Vagina (tissue), 2 donors: Measurements from ENCODE around the gene NDUFS7. TPM values are rescaled to one million over a fixed set of nuclear protein-coding genes. Genes with fewer than 3 reads are reported as not detected.

ENCODE experiments used
- DNase-seq, 2 donors: peaks; one replicate each; pipeline ENCODE4 v3.0.0-alpha.2; 2017; ENCODE audit errors: extremely low spot score in 2 of 2
- H3K27ac ChIP-seq: fragments of 200-600 bp; sonication (generic); one replicate; pipeline ENCODE4 v1.5.1; 2019
- H3K27me3 ChIP-seq: fragments of 200-600 bp; sonication (generic); one replicate; pipeline ENCODE4 v1.5.1; 2019
- H3K36me3 ChIP-seq, 2 donors: fragments of 200-600 bp; sonication (generic); one replicate each; pipeline ENCODE4 v1.5.1; 2017 to 2019
- H3K4me1 ChIP-seq: fragments of 200-600 bp; sonication (generic); one replicate; pipeline ENCODE4 v1.5.1; 2019
- H3K4me3 ChIP-seq, 2 donors: fragments of 200-600 bp; sonication (generic); 1 replicate in 1 of 2; 2 replicates in 1 of 2; pipeline ENCODE4 v1.5.1; 2016 to 2019
- H3K9me3 ChIP-seq: fragments of 200-600 bp; sonication (generic); one replicate; pipeline ENCODE4 v1.5.1; 2019
- POLR2A ChIP-seq, 2 donors: fragments of 450-650 bp; IDR thresholded peaks; one replicate each; pipeline ENCODE4 v1.6.1; 2017; ENCODE audit warnings: antibody characterized with exemption in 2 of 2, mild to moderate bottlenecking in 2 of 2, moderate library complexity in 2 of 2
- POLR2AphosphoS5 ChIP-seq, 2 donors: sonication (generic); formaldehyde crosslinking; IDR thresholded peaks; one replicate each; pipeline ENCODE4 v1.9.0; 2017; ENCODE audit warnings: antibody characterized with exemption in 2 of 2, mild to moderate bottlenecking in 2 of 2, low read depth in 1 of 2; ENCODE audit not compliant: insufficient read depth in 1 of 2
- intact Hi-C: fragments of 100-400 bp; cut with DNase I; formaldehyde crosslinking; loops from one replicate; pipeline ENCODE4 v1.15.1; 2023
- total RNA-seq: library from RNA; depleted of rRNA; stranded (reverse); fragments of >200 nt; gene quantifications from one replicate; pipeline ENCODE4 v1.2.3, GENCODE V29; 2016
- TF ChIP-seq, protein P1 (sequence below), 3 experiments: fragments of 450-650 bp in 2 of 3; fragments of 200-600 bp in 1 of 3; sonication (generic) in 1 of 3; IDR thresholded peaks; one replicate each; pipeline ENCODE4 v1.5.1; 2017 to 2019; ENCODE audit warnings: antibody characterized with exemption in 3 of 3, mild to moderate bottlenecking in 2 of 3, moderate library complexity in 2 of 3

The NDUFS7 gene
- total RNA-seq, 1 donor from 2014 or later, result 141 TPM

DNA sequence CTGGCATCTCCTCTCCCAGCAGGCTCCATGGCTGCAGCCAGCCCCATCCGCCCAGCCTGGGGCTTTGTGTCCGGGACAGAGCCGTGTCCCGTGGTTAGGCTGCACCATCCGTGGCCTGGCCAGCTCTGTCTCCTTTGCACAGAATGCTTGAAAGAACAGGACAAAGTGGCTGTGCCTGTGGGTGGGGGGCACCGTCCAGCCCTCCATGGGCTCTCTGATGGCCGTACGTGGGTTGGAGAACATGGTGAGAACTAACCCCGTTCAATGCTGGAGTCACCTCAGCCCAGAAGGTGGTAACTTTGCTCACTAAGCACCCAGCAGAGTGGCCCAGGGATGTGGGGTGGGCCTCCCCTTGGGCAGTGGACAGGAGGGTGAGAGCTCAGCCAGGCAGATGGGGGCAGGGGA lies 57.3 kb downstream of the NDUFS7 start:
- DNase-seq, result no peak
- Histone ChIP-seq H3K36me3 (peaks cover 0 to 36% of the 10 kb centered on the region in 2 donors), H3K4me3 (no peak overlapping the region), H3K9me3 (no peaks in the 10 kb centered on the region), H3K27me3 (peaks cover 5% of the 10 kb centered on the region), H3K4me1 (peaks cover 49% of the 10 kb centered on the region), H3K27ac (no peak overlapping the region)
- TF ChIP-seq POLR2A (IDR thresholded peaks at IDR 0.05) (no peak), POLR2AphosphoS5 (IDR thresholded peaks at IDR 0.05; ENCODE audit: insufficient read depth in 1 of 2, low read depth in 1 of 2) (no peak)
- TF ChIP-seq, protein P1, sequence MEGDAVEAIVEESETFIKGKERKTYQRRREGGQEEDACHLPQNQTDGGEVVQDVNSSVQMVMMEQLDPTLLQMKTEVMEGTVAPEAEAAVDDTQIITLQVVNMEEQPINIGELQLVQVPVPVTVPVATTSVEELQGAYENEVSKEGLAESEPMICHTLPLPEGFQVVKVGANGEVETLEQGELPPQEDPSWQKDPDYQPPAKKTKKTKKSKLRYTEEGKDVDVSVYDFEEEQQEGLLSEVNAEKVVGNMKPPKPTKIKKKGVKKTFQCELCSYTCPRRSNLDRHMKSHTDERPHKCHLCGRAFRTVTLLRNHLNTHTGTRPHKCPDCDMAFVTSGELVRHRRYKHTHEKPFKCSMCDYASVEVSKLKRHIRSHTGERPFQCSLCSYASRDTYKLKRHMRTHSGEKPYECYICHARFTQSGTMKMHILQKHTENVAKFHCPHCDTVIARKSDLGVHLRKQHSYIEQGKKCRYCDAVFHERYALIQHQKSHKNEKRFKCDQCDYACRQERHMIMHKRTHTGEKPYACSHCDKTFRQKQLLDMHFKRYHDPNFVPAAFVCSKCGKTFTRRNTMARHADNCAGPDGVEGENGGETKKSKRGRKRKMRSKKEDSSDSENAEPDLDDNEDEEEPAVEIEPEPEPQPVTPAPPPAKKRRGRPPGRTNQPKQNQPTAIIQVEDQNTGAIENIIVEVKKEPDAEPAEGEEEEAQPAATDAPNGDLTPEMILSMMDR (IDR thresholded peaks at IDR 0.05), result no peak
- intact Hi-C loops, result loop anchor here (10.0 kb wide), 1 partner anchor 166 kb away; the partner anchor contains the start of gene FAM174C

DNA sequence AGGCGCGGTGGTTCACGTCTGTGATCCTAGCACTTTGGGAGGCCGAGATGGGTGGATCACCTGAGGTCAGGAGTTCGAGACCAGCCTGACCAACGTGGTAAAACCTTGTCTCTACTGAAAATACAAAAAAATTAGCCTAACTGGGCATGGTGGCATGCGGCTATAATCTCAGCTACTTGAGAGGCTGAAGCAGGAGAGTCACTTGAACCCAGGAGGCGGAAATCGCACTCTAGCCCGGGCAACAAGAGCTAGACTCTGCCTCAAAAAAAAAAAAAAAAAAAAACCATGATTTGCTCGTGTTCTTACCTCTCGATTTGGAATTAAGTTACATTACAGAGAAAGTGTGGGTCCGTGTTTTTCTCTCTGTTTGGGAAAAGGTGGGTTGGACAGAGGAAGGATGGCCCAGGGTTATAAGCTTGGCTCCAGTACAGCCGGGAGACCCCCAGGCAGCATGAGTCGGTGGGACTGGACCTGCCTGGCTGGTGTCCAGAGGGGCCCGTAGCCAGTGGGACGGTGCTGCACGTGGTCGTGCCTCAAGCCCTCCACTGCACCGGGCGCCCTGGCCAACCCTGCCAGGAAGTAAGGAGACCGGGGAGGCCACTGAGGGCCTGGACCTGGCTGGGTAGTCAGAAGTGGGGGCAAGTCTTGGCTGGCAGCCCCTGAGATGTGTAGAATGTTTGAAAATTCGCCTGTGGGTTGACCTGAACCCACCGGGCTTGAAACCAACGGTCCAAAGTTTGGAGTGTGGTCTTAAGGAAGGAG lies 58.2 kb downstream of the NDUFS7 start:
- DNase-seq, result no peak
- H3K4me1 ChIP-seq, result peaks cover 56% of the 10 kb centered on the region
- TF ChIP-seq POLR2A (IDR thresholded peaks at IDR 0.05), result no peak
- TF ChIP-seq, protein P1 (IDR thresholded peaks at IDR 0.05), result no peak
- TF ChIP-seq POLR2AphosphoS5 (IDR thresholded peaks at IDR 0.05; ENCODE audit: insufficient read depth in 1 of 2, low read depth in 1 of 2), result no peak
- intact Hi-C loops, result loop anchor here (10.0 kb wide), 1 partner anchor 167 kb away; the partner anchor contains the start of gene FAM174C
- H3K27ac ChIP-seq, result no peak overlapping the region
- H3K36me3 ChIP-seq, result peaks cover 0 to 36% of the 10 kb centered on the region in 2 donors
- no peaks in the 10 kb centered on the region for H3K9me3 ChIP-seq
- H3K27me3 ChIP-seq, result peaks cover 13% of the 10 kb centered on the region
- no peak overlapping the region for H3K4me3 ChIP-seq

Other genes with a start within 250 kb of the NDUFS7 start
- 54.0 TPM for gene SBNO2, start 209.6 kb upstream of the NDUFS7 start, total RNA-seq
- gene STK11, start 178.1 kb upstream of the NDUFS7 start, total RNA-seq, result 54.5 TPM
- 3.9 TPM for gene CBARP, start 145.9 kb upstream of the NDUFS7 start, total RNA-seq
- gene ATP5F1D, start 142.2 kb upstream of the NDUFS7 start, total RNA-seq, result 154 TPM
- 170 TPM for gene MIDN, start 135.3 kb upstream of the NDUFS7 start, total RNA-seq
- 192 TPM for gene CIRBP, start 114.6 kb upstream of the NDUFS7 start, total RNA-seq
- gene FAM174C, start 108.4 kb upstream of the NDUFS7 start, total RNA-seq, result 64.8 TPM
- gene EFNA2, start 98.0 kb upstream of the NDUFS7 start, total RNA-seq, result not detected
- gene GAMT, start 17.6 kb downstream of the NDUFS7 start, total RNA-seq, result 29.0 TPM
- 29.7 TPM for gene DAZAP1, start 23.7 kb downstream of the NDUFS7 start, total RNA-seq
- gene RPS15, start 54.5 kb downstream of the NDUFS7 start, total RNA-seq, result 3,906 TPM
- gene APC2, start 66.2 kb downstream of the NDUFS7 start, total RNA-seq, result 1.2 TPM
- gene C19orf25, start 95.3 kb downstream of the NDUFS7 start, total RNA-seq, result 25.0 TPM
- 5.4 TPM for gene PCSK4, start 106.4 kb downstream of the NDUFS7 start, total RNA-seq
- 6.1 TPM for gene REEP6, start 107.3 kb downstream of the NDUFS7 start, total RNA-seq
- gene ADAMTSL5, start 129.1 kb downstream of the NDUFS7 start, total RNA-seq, result 22.6 TPM
- gene PLK5, start 140.2 kb downstream of the NDUFS7 start, total RNA-seq, result 0.49 TPM
- gene MEX3D, start 184.4 kb downstream of the NDUFS7 start, total RNA-seq, result 21.4 TPM
- gene MBD3, start 209.0 kb downstream of the NDUFS7 start, total RNA-seq, result 66.0 TPM
- gene UQCR11, start 221.6 kb downstream of the NDUFS7 start, total RNA-seq, result 79.8 TPM